ENCODE results near the gene AGAP4.
"Not testable (repeated sequence)": the region's sequence is repeated elsewhere in the genome, so short reads cannot be mapped to it uniquely, and the experiment has no call there.

The AGAP4 gene

DNA sequence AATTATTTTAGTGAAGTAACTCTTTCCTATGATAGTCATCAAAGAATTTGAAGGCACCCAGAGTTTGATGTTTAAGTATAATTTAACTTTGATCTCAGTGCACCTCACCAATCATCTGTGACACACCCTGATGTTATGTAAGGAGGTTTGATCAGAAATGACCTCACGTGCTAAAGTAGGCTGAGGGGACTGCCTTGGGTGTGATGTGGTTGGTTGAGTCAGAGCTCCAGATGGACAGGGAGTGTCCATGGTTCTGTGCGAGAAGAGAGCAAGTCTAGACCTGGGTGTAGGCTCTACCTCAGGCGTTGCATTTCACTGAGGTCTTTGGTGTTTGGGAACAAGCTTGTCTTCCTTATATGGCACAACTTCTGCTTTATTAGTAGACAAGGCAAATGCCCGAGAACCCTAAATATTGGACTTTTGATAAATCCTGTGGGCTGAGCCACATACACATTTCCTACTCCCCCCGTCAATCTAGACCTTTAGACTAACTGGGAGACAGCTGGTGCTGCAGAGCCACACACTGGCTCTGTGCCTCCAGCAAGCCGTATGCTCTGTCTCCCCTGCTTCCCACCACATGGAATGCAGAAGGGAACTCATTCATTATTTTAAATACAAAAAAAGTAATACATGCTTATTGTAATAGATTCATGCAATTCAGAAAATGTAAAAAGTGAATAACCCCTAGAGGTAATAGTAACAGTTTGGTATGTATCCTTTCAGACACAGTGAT is 56.4 kb downstream of the AGAP4 start:
- not testable (repeated sequence) for DNase-seq (ENCODE audit: low read depth)

DNA sequence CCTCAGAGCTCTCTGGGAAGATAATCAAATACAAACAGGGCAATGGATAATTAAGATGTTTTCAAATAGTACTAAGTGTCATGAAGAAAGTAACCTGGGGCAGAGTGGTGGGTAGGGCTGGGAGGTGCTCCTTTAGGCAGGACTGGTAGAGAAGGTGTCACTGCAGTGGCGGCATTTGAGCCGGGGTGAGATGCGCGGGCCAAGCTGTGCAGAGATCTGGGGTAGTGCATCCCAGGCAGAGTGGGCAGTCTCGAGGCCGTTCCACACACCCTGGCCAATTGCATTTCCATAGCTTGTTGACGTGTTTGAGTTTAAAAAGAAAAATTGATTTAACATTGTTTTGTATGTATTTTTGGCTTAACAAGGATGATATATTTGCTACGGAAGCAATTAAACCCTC is 57.3 kb downstream of the AGAP4 start:
- not testable (repeated sequence) for DNase-seq (ENCODE audit: low read depth)

DNA sequence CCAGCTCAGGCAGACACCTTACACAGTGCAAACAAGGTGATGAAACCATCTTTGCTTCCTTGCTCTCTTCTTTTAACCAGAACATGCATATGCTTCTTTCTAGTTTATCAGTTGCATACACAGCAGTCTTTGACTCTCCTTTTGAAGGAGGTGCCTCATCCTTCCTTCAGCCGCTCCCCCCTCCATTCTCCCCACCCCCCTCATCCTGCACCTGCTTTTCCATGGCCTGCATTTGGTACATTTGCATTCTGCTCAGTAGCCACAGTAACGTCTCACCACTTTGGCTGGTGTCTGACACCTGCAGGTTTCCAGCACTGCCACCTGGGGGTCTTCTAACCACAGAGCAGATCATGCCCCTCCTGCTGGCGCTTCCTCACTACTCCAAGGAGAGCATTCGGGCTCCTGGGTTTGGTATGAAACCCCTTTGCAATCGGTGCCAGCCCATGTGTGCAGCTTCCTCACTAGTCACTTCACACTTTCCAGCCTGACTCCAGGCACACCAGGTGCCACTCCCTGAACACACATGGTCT is 60.0 kb downstream of the AGAP4 start:
- not testable (repeated sequence) for DNase-seq (ENCODE audit: low read depth)

DNA sequence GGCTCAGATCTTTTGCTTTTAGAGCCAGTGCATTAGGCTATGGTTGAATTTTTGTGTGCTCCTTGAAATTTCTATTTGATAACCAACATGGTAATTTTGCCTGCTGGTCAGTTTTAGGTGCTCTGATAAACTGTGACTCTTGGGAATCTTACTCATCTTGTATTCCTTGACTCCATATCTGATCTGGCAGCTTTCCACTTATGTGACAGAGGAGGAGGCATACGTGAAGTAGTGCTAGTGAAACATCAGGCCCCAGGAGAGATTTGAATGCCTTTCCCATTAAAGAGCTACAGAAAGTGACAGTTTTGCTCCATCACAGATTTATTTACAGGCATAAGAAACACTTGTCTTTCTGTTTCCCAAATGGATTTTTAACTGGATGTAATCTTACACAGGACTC is 61.1 kb downstream of the AGAP4 start:
- not testable (repeated sequence) for DNase-seq (ENCODE audit: low read depth)
